ENCODE results near the gene NBPF3. TPM values are rescaled to one million over a fixed set of nuclear protein-coding genes. Genes with fewer than 3 reads are reported as not detected.
A peak's percentile ranks its signal among the peaks of the same experiment; 100 is the strongest.
"Not testable (repeated sequence)": the region's sequence is repeated elsewhere in the genome, so short reads cannot be mapped to it uniquely, and the experiment has no call there.

The NBPF3 gene
- total and polyA plus RNA-seq, 8 donors = 1.1 to 42.8 (median 10.1) TPM

GRCh38 chr1:21436488-21437340, 3.2 kb upstream of the NBPF3 start:
- peak overlapping the region; percentile 40 to 56 (median 46) for H3K4me3 ChIP-seq
- WGBS, 5 donors = 3 to 12% (median 7%) methylated on average over 20 to 43 of the region's 43 CpGs
- no peak for TF ChIP-seq POLR2A (IDR thresholded peaks at IDR 0.05)
- TF ChIP-seq EP300 (IDR thresholded peaks at IDR 0.05) = no peak
- no peak for TF ChIP-seq POLR2AphosphoS5 (IDR thresholded peaks at IDR 0.05)
- no peak for TF ChIP-seq CTCF (IDR thresholded peaks at IDR 0.05)
- H3K4me1 ChIP-seq = peaks cover 8 to 37% (median 32%) of the 10 kb centered on the region in 4 donors
- no peaks in the 10 kb centered on the region for H3K9me3 ChIP-seq
- H3K27me3 ChIP-seq = peaks cover 0 to 23% (median 0%) of the 10 kb centered on the region in 3 donors
- intact Hi-C loops (cut with DNase I; ENCODE audit: low total_unique reads) = no loop called here
- DNase-seq = peak; percentile 46 to 56
- H3K36me3 ChIP-seq = no peaks in the 10 kb centered on the region
- peak overlapping the region in 2 of 5 donors; percentile 11 to 34 for H3K27ac ChIP-seq

- DNase-seq = no peak
- no peaks in the 10 kb centered on the region for H3K9me3 ChIP-seq
- H3K36me3 ChIP-seq = no peaks in the 10 kb centered on the region
- intact Hi-C loops (cut with DNase I; ENCODE audit: low total_unique reads) = no loop called here
- no peak overlapping the region for H3K27ac ChIP-seq
- peaks cover 0 to 23% (median 0%) of the 10 kb centered on the region in 3 donors for H3K27me3 ChIP-seq
- H3K4me3 ChIP-seq = peak overlapping the region; percentile 40 to 56 (median 46)
- WGBS, 5 donors = 60 to 87% (median 74%) methylated on average over 5 to 15 of the region's 15 CpGs
- H3K4me1 ChIP-seq = peaks cover 8 to 37% (median 32%) of the 10 kb centered on the region in 4 donors
- TF ChIP-seq POLR2AphosphoS5 (IDR thresholded peaks at IDR 0.05) (no peak), EP300 (IDR thresholded peaks at IDR 0.05) (no peak), POLR2A (IDR thresholded peaks at IDR 0.05) (no peak), CTCF (IDR thresholded peaks at IDR 0.05) (no peak)
Observed at GRCh38 chr1:21437341-21437640, 2.6 kb upstream of the NBPF3 start.

- H3K36me3 ChIP-seq; H3K4me3 ChIP-seq; H3K27ac ChIP-seq; H3K9me3 ChIP-seq; intact Hi-C loops (cut with DNase I; ENCODE audit: low total_unique reads); DNase-seq: not testable (repeated sequence)
- 73 to 85% (median 77%) methylated on average over 6 to 12 of the region's 12 CpGs for WGBS, 5 donors
- H3K27me3 ChIP-seq = peaks cover 0 to 23% (median 0%) of the 10 kb centered on the region in 3 donors
- peaks cover 8 to 37% (median 32%) of the 10 kb centered on the region in 4 donors for H3K4me1 ChIP-seq
Observed at GRCh38 chr1:21438646-21439312, 1.2 kb upstream of the NBPF3 start.

DNA sequence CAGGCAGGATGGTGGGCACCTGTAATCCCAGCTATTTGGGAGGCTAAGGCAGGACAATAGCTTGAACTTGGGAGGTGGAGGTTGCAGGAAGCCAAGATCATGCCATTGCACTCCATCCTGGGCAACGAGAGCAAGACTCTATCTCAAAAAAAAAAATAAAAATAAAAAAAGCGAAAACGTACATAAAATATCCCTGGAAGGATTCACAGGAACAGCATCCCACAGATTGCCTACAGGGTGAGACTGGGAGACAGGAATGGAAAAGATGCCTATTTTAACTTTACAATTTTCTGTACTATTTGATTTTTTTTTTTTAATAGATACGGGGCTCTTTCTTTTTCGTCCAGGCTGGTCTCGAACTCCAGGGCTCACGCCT, 604 bp upstream of the NBPF3 start:
- 35 to 46% (median 40%) methylated on average over 7 of the region's 7 CpGs for WGBS, 5 donors
- Histone ChIP-seq H3K4me3 (peak overlapping the region; percentile 68 to 85 (median 73)), H3K27ac (peak overlapping the region in 4 of 5 donors; percentile 58 to 83 (median 78)), H3K4me1 (peaks cover 8 to 37% (median 32%) of the 10 kb centered on the region in 4 donors), H3K36me3 (no peaks in the 10 kb centered on the region), H3K9me3 (no peaks in the 10 kb centered on the region), H3K27me3 (peaks cover 0 to 23% (median 0%) of the 10 kb centered on the region in 3 donors)
- no peak for TF ChIP-seq POLR2A (IDR thresholded peaks at IDR 0.05)
- no peak for TF ChIP-seq POLR2AphosphoS5 (IDR thresholded peaks at IDR 0.05)
- TF ChIP-seq CTCF (IDR thresholded peaks at IDR 0.05) = no peak
- no peak for TF ChIP-seq EP300 (IDR thresholded peaks at IDR 0.05)
- intact Hi-C loops (cut with DNase I; ENCODE audit: low total_unique reads) = no loop called here
- DNase-seq = no peak

DNA sequence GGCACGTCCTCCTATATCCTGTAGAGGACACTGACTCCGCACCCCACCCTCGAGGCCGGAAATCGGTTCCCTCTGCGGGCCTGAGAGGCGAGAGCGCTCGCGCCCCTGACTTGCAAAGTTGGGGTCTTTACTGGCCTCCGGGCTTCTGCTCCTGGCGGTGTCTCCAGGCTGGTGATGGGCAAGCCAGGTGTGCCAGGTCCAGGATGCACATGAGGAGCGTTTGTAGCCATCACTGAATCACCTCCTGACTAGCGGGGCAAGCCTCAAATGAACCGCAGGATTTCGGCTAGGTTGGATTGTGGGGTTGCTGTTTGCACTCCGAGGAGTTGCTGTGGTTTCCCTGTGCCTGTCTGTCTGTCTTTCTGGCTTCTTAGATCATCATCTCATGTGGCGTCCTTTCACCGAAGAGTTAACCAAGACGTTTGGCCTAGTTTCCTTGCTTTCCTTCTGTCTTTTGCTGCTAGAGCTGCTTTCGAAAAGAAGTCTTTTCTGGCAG, 741 bp downstream of the NBPF3 start:
- Histone ChIP-seq H3K27ac (peak overlapping the region in 4 of 5 donors; percentile 58 to 83 (median 78)), H3K36me3 (peaks cover 0 to 12% (median 10%) of the 10 kb centered on the region in 4 donors), H3K4me1 (peaks cover 8 to 37% (median 32%) of the 10 kb centered on the region in 4 donors), H3K4me3 (peak overlapping the region; percentile 68 to 85 (median 73)), H3K27me3 (peaks cover 0 to 18% (median 0%) of the 10 kb centered on the region in 3 donors)
- intact Hi-C loops (cut with DNase I; ENCODE audit: low total_unique reads); H3K9me3 ChIP-seq: not testable (repeated sequence)
- DNase-seq = peak in 1 of 2 donors; percentile 28
- 7 to 21% (median 9%) methylated on average over 11 to 21 of the region's 21 CpGs for WGBS, 5 donors

DNA sequence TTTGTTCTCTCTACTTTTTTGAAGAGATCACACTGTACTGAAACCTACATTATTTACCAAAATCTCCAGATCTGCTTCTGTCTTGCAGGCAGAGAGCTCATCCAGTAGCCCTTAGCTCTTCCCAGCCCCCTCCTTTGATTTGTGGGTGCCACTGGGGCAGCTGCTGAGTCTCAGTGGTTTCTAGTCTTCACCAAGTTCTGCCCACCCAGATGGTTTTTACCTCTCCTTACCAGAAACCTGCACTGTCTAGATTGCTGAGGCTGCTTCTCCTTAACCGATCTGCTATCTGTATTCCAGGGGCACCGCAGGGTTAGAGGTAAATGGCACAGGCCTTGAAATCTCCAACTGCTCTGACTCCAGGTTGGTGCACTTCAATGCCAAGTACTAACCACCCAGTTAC, 6.7 kb downstream of the NBPF3 start:
- 81 to 100% (median 94%) methylated on average over 2 of the region's 2 CpGs for WGBS, 5 donors
- H3K4me3 ChIP-seq; H3K9me3 ChIP-seq; DNase-seq; intact Hi-C loops (cut with DNase I; ENCODE audit: low total_unique reads); H3K27me3 ChIP-seq; H3K4me1 ChIP-seq: not testable (repeated sequence)
- peaks cover 0 to 29% (median 18%) of the 10 kb centered on the region in 4 donors for H3K36me3 ChIP-seq
- H3K27ac ChIP-seq = peak overlapping the region in 1 of 5 donors; percentile 51
